Panc1 (cell line): Measurements from ENCODE around the gene TEKT4. TPM values are rescaled to one million over a fixed set of nuclear protein-coding genes. Genes with fewer than 3 reads are reported as not detected.

Experiments used
- ATAC-seq: fragments of 200-7000 bp; cut with Tn5 transposase; 2 replicates; pipeline ENCODE4 v1.9.1; 2020; ENCODE audit warnings: mild to moderate bottlenecking, moderate library complexity
- BruUV-seq: library from RNA; stranded (reverse); fragments of 400-500 nt; replicated peaks from 2 replicates; lab custom pipeline; 2021; lab: Mats Ljungman, UMichigan
- CTCF ChIA-PET: fragments of 300-600 bp; sonication (Branson Sonifier 250); formaldehyde crosslinking; loops from one replicate; lab custom pipeline; 2022; ENCODE audit warnings: antibody characterized with exemption; lab: Charles Lee
- POLR2A ChIA-PET: fragments of 300-600 bp; sonication (Branson Sonifier 250); formaldehyde crosslinking; loops from one replicate; lab custom pipeline; 2022; ENCODE audit warnings: antibody characterized with exemption; lab: Charles Lee
- DNase-seq: peaks from one replicate; pipeline ENCODE4 v3.0.0-alpha.2; 2010; ENCODE audit warnings: low read depth, low spot score
- H3K27ac ChIP-seq: 2 replicates; pipeline ENCODE4 v1.5.1; 2011; ENCODE audit warnings: mild to moderate bottlenecking, low read length, inconsistent platforms
- H3K27me3 ChIP-seq: fragments of 200-500 bp; sonication (Bioruptor generic); 2 replicates; pipeline ENCODE4 v1.6.0; 2014; ENCODE audit warnings: low read length, inconsistent platforms; ENCODE audit not compliant: control insufficient read depth, insufficient read depth
- H3K36me3 ChIP-seq: fragments of 200-500 bp; sonication (Bioruptor generic); 2 replicates; pipeline ENCODE4 v1.5.1; 2014; ENCODE audit warnings: inconsistent platforms, mild to moderate bottlenecking, low read length, moderate library complexity; ENCODE audit not compliant: control insufficient read depth, insufficient read depth
- H3K4me1 ChIP-seq: 2 replicates; pipeline ENCODE4 v1.5.1; 2011; ENCODE audit warnings: inconsistent platforms, mild to moderate bottlenecking, low read length, moderate library complexity; ENCODE audit not compliant: control insufficient read depth, insufficient read depth
- H3K4me3 ChIP-seq, 2 experiments: 2 replicates each; pipeline ENCODE4 v1.5.1; 2011 to 2012; ENCODE audit warnings: low read depth in 2 of 2, low read length in 2 of 2, mild to moderate bottlenecking in 2 of 2, inconsistent platforms in 1 of 2, moderate library complexity in 1 of 2
- H3K9me3 ChIP-seq: fragments of 200-500 bp; sonication (Bioruptor generic); 2 replicates; pipeline ENCODE4 v1.5.1; 2014; ENCODE audit warnings: low read depth, mild to moderate bottlenecking, inconsistent platforms, low read length, moderate library complexity; ENCODE audit not compliant: control insufficient read depth, insufficient read depth
- POLR2AphosphoS5 ChIP-seq: IDR thresholded peaks from 2 replicates; pipeline ENCODE4 v1.6.1; 2012; ENCODE audit warnings: mild to moderate bottlenecking, low read depth, low read length, moderate library complexity
- SIN3A ChIP-seq: IDR thresholded peaks from 2 replicates; pipeline ENCODE4 v1.6.1; 2012; ENCODE audit warnings: low read depth, mild to moderate bottlenecking, low read length, moderate library complexity, borderline replicate concordance; ENCODE audit not compliant: insufficient read depth
- TCF7L2 ChIP-seq: IDR thresholded peaks from 2 replicates; pipeline ENCODE4 v1.6.1; 2011; ENCODE audit warnings: mild to moderate bottlenecking, low read depth, low read length, inconsistent platforms
- in situ Hi-C: cut with HindIII; loops from 2 replicates; pipeline ENCODE4 v1.10.0; 2016; ENCODE audit warnings: low sequenced_read_pairs, low pct_unique_long_range_greater_than_20kb
- intact Hi-C: fragments of 100-400 bp; cut with micrococcal nuclease; formaldehyde crosslinking; loops from one replicate; pipeline ENCODE4 v1.10.0; 2022; ENCODE audit not compliant: unreplicated experiment
- total RNA-seq: library from RNA; stranded (reverse); gene quantifications from one replicate; pipeline ENCODE4 v1.2.1, GENCODE V29; 2021; ENCODE audit not compliant: unreplicated experiment
- TF ChIP-seq, protein P1 (sequence below), 2 experiments: IDR thresholded peaks; 2 replicates each; pipeline ENCODE4 v1.6.1; 2011 to 2012; ENCODE audit warnings: low read depth in 2 of 2, control low read depth in 1 of 2, low read length in 1 of 2, mild to moderate bottlenecking in 1 of 2, moderate library complexity in 1 of 2; ENCODE audit not compliant: insufficient read depth in 1 of 2
- TF ChIP-seq, protein P2 (sequence below): fragments of 450-650 bp; IDR thresholded peaks from 2 replicates; pipeline ENCODE4 v1.5.1; 2017; ENCODE audit warnings: mild to moderate bottlenecking

The TEKT4 gene
- total RNA-seq, 1 experiment from 2014 or later = 0.26 TPM

DNA sequence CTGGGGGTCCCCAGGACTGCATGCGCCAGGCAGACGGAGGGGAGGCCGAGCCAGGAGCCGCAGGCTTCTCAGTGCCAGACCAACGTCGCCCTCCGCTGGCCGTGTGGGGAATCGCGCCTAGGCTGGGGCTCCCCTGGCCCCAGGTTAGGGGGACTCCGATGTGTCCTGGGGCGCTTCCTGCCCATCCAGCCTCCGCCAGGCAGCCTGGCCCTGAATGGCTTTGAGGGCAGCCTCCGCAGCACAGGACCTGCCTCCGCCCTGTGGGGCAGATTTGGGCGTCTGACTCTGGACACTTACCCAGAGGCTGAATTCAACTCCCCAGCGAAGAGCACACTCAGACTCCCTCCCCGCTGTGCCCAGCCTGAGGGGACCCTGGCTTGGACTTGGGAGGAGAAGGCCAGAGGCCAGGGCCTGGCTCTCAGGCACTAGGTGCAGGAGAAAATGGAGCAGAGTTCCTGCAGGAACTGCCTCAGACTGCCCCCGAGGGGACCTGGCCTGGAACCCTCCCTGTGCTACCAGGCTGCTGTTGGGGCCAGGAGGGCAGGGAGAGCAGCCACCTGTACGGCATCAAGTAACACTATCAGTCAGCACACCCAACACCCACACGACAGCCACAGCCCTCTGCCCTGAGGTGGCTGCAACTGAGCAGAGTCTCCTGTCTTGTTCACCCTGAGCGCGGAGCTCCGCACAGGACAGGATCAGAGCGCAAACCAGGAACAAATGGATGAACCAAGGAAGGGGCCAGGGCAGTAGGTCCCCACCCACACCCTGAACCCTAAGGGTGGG is 597 bp upstream of the TEKT4 start:
- in situ Hi-C loops = no loop called here
- H3K36me3 ChIP-seq = no peaks in the 10 kb centered on the region
- no peaks in the 10 kb centered on the region for H3K4me1 ChIP-seq
- CTCF ChIA-PET = interaction anchor here (0.7 kb wide), 1 partner anchor 1950 kb away, joined by 4 read pairs; no protein-coding TSS in a partner anchor
- BruUV-seq = no TSS peak
- no peaks in the 10 kb centered on the region for H3K9me3 ChIP-seq
- no peak overlapping the region for H3K27ac ChIP-seq
- DNase-seq (no peak), ATAC-seq (no peak)
- intact Hi-C loops = loop anchor here (5.0 kb wide), 1 partner anchor 87 kb away; no protein-coding TSS in a partner anchor
- TF ChIP-seq, protein P1, sequence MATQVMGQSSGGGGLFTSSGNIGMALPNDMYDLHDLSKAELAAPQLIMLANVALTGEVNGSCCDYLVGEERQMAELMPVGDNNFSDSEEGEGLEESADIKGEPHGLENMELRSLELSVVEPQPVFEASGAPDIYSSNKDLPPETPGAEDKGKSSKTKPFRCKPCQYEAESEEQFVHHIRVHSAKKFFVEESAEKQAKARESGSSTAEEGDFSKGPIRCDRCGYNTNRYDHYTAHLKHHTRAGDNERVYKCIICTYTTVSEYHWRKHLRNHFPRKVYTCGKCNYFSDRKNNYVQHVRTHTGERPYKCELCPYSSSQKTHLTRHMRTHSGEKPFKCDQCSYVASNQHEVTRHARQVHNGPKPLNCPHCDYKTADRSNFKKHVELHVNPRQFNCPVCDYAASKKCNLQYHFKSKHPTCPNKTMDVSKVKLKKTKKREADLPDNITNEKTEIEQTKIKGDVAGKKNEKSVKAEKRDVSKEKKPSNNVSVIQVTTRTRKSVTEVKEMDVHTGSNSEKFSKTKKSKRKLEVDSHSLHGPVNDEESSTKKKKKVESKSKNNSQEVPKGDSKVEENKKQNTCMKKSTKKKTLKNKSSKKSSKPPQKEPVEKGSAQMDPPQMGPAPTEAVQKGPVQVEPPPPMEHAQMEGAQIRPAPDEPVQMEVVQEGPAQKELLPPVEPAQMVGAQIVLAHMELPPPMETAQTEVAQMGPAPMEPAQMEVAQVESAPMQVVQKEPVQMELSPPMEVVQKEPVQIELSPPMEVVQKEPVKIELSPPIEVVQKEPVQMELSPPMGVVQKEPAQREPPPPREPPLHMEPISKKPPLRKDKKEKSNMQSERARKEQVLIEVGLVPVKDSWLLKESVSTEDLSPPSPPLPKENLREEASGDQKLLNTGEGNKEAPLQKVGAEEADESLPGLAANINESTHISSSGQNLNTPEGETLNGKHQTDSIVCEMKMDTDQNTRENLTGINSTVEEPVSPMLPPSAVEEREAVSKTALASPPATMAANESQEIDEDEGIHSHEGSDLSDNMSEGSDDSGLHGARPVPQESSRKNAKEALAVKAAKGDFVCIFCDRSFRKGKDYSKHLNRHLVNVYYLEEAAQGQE (IDR thresholded peaks at IDR 0.05; ENCODE audit: insufficient read depth in 1 of 2, low read depth in 2 of 2, low read length in 1 of 2) = no peak
- TF ChIP-seq, protein P2, sequence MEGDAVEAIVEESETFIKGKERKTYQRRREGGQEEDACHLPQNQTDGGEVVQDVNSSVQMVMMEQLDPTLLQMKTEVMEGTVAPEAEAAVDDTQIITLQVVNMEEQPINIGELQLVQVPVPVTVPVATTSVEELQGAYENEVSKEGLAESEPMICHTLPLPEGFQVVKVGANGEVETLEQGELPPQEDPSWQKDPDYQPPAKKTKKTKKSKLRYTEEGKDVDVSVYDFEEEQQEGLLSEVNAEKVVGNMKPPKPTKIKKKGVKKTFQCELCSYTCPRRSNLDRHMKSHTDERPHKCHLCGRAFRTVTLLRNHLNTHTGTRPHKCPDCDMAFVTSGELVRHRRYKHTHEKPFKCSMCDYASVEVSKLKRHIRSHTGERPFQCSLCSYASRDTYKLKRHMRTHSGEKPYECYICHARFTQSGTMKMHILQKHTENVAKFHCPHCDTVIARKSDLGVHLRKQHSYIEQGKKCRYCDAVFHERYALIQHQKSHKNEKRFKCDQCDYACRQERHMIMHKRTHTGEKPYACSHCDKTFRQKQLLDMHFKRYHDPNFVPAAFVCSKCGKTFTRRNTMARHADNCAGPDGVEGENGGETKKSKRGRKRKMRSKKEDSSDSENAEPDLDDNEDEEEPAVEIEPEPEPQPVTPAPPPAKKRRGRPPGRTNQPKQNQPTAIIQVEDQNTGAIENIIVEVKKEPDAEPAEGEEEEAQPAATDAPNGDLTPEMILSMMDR = peak; percentile 87
- H3K4me3 ChIP-seq = no peak overlapping the region
- POLR2A ChIA-PET = no interaction called here
- peaks cover 3% of the 10 kb centered on the region; the same call in 1 of the 2 replicates for H3K27me3 ChIP-seq

DNA sequence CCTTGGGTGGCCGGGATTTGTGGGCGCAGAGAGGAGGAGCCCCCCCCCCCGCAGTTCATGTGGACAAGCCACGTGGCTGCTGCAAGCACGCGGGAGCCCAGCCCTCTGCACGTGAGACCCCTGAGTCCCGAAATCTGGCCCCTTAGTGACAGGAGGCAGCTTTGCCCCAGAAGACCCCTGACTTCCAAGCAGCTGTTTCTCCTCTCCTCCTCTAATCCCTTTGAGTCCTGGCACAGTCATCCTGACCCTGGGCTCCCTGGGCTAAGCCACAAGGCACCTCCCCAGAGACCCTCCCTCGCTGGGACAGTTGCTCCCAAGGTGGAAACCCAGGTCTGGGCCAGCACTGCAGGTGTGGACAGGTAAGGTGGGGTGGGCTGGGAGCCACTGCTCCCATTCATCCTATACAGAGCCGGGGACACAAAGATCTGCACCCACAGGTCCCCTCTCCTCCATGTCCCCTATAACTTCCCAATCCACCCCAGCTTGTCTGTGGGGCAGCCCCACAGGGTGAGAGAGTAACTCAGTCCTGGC is 923 bp downstream of the TEKT4 start:
- Histone ChIP-seq H3K4me1 (no peaks in the 10 kb centered on the region), H3K9me3 (no peaks in the 10 kb centered on the region), H3K27me3 (no peaks in the 10 kb centered on the region), H3K36me3 (no peaks in the 10 kb centered on the region), H3K4me3 (no peak overlapping the region), H3K27ac (no peak overlapping the region)
- DNase-seq (no peak), ATAC-seq (no peak)
- ChIA-PET CTCF (interaction anchor here (1.7 kb wide), 1 partner anchor 84 kb away, joined by 5 read pairs; no protein-coding TSS in a partner anchor), POLR2A (no interaction called here)
- no TSS peak for BruUV-seq
- TF ChIP-seq POLR2AphosphoS5 (no peak), SIN3A (no peak), TCF7L2 (no peak)
- in situ Hi-C loops = no loop called here
- intact Hi-C loops = loop anchor here (5.0 kb wide), 1 partner anchor 85 kb away; no protein-coding TSS in a partner anchor
